Frontal cortex (tissue), 4 donors: ENCODE measurements around the gene AFMID. TPM values are rescaled to one million over a fixed set of nuclear protein-coding genes. Genes with fewer than 3 reads are reported as not detected.
"Not testable (repeated sequence)": the region's sequence is repeated elsewhere in the genome, so short reads cannot be mapped to it uniquely, and the experiment has no call there.

Experiments
- DNase-seq, 2 donors: peaks; one replicate each; pipeline ENCODE4 v3.0.0; 2012; ENCODE audit warnings: low spot score in 2 of 2
- FAIRE-seq: peaks from 2 replicates; lab custom pipeline; 2012; peaks lifted over from hg19 to GRCh38; lab: Jason Lieb, UNC
- total RNA-seq: library from RNA; depleted of rRNA; stranded (reverse); fragments of >200 nt; gene quantifications from one replicate; pipeline ENCODE4 v1.2.3, GENCODE V29; 2014
- donor health status: control.
- donor health status: control.
- donor health status: control.

The AFMID gene
- total RNA-seq, 1 donor from 2014 or later, result 33.4 TPM

DNA sequence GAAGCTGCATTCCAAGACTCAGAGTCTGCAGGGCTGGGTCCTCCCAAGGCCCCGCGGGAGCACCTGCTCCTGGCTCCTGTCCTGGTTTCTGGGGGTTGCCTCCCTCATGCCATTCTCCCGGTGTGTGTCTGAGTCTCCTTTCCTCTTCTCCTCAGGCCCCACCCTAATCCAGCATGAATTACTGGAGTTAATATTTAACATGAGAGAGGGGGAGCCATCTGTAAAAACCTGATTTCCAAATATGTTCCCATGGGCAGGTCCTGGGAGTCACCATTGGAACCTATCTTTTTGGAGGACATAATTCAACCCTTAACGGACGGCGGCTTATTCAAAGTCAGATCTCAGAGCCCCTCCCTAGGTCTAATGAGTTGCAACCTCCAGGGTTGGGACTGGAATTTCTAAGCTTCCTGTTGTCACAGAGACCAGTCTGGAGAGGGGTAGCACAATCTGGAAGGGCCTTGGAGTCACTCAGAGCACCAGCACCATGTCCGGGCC lies 35.6 kb upstream of the AFMID start:
- FAIRE-seq (no peak), DNase-seq (no peak)

DNA sequence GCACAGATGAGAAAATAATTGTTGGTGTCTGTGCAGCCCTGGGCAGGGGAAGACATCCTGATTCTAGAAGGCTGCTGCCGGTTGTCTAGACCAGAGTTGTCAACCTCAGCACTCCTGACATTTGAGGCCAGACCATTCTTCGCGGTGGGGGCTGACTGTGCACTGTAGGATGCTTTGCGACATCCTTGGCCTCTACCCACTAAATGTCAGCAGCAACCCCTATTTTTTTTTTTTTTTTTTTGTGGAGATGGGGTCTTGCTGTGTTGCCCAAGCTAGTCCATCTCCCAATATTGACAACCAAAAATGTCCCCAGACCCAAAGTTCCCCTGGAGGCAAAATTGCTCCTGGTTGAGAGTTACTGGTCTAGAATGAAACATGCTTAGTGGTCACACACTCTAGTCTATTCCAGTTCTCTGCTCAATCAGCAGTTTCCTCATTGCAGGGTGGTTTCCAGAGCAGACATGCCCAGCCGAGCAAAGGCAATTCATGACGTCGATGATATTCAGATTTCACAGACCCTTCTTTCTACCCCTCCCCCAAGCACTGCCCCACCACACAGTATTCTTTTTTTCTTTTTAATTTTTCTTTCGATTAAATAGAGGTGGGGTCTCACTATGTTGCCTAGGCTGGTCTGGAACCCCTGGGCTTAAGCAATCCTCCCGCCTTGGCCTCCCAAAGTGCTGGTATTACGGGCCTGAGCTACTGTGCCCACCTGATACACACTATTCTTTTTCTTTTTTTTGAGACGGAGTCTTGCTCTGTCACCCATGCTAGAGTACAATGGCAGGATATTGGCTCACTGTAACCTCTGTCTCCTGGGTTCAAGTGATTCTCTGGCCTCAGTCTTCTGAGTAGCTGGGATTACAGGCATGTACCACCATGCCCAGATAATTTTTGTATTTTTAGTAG lies 32.0 kb upstream of the AFMID start:
- no peak for FAIRE-seq

DNA sequence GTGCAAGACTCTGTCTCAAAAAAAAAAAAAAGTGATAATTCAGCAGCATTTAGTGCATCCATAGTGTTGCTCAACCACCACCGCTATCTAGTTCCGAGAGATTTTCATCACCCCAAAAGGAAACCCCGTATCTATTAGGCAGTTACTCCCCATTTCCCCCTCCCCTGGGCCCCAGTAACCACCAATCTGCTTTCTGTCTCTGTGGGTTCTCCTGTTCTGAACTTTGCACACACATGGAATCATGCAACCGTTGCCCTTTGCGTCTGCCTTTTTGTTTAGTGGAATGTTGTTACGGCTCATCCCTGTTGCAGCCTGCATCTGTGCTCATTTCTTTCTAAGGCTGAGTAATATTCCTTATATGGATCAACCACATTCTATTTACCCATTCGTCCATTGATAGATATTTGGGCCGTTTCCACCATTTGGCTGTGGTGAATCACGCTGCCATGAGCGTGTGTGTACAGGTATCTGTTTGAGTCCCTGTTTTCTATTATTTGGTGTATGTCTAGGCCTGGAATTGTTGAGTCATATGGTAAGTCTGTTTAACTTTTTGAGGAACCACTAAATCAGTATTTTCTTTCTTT lies 27.5 kb upstream of the AFMID start:
- no peak for DNase-seq
- FAIRE-seq, result no peak

More for the DNA sequence above, 32.0 kb upstream of the AFMID start:
- no peak for DNase-seq

DNA sequence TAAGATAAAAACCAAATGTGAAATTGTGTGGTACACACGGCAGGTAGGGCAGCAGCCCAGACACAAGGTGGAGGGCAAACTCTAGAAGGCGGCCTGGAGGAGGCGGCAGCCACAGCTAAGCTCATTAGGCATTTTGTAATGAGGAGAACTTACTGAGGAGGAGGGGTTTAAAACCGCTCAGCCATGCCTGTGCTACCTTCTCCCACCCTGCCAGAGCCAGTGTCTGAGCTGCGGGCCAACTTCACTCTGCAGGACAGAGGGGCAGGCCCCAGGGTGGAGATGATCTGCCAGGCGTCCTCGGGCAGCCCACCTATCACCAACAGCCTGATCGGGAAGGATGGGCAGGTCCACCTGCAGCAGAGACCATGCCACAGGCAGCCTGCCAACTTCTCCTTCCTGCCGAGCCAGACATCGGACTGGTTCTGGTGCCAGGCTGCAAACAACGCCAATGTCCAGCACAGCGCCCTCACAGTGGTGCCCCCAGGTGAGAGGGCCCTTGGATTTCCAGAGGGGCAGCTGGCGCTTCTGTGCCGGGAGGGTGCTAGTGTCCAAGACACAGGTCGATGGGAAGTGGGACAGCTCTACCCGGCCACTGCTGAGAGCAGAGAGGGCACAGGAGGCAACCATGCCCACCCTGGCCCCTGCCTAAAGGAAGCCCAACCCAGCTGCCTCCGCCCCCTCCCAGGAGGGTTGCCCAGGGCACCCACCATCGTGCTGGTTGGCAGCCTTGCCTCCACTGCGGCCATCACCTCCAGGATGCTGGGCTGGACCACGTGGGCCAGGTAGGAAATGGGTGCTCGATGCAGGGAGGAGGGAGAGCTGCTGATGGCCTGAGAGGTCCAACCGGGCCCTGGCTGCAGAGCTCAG lies 23.0 kb upstream of the AFMID start:
- FAIRE-seq, result no peak
- no peak for DNase-seq

DNA sequence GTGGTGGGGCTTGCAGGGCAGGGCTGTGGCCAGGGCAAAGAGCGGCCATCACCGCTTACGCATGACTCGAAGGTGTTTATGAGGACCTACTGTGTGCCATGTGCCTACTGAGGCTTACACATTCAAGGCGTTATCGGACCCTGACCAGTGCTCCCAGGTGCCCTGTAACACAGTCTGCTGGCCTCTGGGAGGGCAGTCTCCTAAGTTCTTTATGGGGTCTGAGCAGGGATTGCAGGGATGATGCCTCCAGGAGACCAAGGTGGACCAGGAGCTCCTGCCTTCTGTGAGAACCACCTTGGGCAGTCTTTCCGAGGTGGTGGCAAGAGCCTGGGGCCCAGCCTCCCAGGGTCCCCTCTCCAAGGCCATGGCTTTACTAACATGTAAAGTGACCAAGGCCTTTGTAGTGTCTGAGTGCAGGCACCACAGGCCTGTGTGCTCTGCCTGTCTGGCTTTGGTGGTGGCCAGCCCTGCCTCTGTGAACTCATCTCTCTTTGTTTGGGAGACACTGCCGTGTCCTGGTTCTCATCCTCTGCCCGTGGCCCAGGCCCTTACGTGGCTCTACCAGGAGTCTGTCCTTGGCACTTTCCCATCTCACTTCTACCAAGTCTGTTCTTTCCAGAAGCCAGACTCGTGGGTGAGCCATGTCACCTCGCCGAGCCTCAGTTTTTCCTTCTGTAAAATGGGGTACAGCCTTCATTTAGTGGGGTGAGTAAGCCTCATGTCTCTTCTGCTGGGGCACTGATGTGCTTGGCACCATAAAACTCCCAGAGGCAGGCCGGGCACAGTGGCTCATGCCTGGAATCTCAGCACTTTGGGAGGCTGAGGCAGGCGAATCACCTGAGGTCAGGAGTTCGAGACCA lies 22.2 kb upstream of the AFMID start:
- FAIRE-seq (no peak), DNase-seq (no peak)

DNA sequence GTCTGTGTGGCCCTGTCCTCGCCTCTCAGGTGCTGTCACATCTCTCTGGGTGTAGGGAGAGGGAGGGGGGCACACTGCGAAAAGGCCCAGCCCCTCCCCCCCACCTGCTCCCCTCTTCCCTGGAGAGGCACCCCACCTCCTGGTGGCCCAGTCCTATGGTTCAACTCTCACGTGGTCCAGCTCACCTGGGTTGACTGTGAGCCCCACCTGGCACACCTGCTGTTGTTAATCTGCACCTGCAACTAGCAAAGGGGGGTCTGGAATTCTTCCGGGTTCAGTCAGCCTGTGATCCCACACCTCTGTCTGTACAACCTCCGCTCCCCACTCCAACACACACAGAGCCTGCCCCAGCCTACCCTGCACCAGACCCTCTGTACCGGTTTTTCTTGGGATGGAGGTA lies 20.7 kb upstream of the AFMID start:
- FAIRE-seq, result no peak
- no peak for DNase-seq

DNA sequence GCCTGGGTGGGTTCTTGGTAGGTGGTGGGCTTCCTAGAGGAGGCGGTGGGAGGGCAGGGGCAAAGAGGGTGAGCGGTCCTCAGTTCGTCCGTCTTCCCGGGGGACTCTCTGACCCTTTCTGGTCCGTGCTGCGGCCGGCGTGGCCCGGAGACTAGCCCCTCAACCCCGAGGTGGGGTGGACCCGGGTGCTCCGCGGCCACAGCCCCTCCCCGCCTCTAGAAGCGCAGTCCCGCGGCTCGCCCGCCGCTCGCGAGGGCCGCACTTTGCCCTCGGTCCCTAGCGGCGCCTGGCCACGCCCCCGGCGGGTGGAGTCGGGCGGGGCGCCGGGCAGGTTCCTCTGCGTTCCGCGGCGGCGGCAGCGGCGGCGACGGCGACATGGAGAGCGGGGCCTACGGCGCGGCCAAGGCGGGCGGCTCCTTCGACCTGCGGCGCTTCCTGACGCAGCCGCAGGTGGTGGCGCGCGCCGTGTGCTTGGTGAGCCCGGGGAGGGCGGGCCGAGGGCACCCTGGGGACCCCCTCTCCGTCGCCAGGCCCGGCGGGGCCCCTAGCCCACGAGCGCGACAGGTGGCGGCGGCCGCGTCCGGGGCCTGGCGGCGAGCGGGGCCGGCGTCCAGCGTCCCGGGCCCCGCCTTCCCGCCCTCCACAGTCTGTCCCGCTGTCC lies 18.8 kb upstream of the AFMID start, which contains the start of gene SYNGR2:
SYNGR2 (plus strand) TSS at position 340 of the 661 bp plus-strand sequence; CDS start at position 376, 36 bp downstream.
- no peak for FAIRE-seq
- DNase-seq, result peak; percentile 89 to 93

DNA sequence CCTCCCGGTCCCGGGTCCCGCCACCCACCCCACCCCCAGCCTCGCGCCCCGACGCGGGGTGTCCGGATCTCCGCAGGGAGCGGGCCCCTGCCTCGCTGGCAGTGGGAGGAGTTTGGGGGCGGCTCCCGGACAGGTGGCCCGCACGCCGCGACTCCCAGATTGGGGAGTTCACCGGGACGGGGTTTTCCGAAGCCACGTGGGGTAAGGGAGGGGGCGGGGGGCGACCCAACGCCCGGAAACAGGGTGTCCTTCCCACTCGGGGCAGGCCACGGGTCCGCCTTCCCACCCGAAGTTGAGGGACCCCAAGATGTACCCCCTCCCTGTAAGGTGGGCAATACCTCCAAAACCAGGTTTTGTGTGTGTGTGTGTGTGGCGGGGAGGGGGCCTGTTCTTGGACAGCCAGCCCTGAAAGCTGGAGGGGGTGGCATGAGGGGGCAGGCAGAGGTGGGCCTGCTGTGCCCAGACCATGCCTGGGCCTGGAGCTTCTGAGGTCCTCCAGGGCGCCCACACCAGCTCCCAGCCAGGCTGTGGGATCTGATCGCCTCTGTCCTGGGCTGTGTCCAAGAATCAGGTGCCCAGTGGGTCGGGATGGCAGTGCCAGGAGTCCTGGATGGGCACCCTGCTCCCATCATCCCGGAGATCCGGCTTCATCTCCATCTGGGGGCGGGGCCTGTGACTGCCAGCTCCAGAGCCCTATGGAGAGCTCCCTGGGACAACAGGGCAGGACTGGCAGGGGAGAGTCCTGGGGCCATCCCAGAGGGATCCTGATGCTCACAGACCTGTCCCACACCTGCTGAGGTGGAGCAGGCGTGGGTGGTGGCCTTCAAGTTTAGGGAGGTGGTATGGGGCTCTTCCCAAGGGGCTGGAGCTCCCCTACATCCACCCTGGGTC lies 18.0 kb upstream of the AFMID start:
- DNase-seq, result peak; percentile 72 to 76
- no peak for FAIRE-seq

DNA sequence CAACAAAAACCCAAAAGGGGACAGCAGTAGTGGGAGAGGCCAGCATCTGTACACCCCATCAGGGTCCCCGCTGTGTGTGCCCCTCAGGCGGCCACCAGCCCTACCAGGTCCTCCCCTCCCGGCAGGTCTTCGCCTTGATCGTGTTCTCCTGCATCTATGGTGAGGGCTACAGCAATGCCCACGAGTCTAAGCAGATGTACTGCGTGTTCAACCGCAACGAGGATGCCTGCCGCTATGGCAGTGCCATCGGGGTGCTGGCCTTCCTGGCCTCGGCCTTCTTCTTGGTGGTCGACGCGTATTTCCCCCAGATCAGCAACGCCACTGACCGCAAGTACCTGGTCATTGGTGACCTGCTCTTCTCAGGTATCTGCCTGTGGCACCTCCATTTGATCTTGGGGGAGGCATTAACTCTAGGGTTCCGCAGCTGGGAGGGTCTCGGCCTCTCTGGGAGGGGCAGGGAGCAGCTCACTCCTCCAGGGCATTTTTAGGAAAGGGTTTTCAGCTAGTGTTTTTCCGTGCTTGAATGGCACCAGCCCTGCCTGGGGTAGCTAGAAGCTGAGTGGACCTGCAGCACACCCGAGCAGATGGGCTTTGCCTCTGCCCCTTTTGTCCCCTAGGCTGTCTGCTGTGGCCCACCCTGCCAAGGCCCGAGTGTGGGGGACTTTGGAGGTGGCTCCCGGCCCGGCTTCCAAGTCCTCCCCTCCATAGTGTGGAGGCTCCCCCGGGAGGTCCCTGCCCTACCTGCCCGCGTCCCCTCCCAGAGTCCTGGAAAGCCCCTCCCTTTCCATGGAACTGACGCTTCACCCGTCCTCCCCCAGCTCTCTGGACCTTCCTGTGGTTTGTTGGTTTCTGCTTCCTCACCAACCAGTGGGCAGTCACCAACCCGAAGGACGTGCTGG lies 16.2 kb upstream of the AFMID start:
- FAIRE-seq (no peak), DNase-seq (no peak)

DNA sequence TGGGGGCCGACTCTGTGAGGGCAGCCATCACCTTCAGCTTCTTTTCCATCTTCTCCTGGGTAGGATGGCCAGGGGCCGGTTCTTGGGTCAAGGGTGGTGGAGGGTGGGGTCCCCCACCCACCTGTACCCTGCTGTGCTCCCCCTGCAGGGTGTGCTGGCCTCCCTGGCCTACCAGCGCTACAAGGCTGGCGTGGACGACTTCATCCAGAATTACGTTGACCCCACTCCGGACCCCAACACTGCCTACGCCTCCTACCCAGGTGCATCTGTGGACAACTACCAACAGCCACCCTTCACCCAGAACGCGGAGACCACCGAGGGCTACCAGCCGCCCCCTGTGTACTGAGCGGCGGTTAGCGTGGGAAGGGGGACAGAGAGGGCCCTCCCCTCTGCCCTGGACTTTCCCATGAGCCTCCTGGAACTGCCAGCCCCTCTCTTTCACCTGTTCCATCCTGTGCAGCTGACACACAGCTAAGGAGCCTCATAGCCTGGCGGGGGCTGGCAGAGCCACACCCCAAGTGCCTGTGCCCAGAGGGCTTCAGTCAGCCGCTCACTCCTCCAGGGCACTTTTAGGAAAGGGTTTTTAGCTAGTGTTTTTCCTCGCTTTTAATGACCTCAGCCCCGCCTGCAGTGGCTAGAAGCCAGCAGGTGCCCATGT lies 15.4 kb upstream of the AFMID start:
- DNase-seq, FAIRE-seq: not testable (repeated sequence)

DNA sequence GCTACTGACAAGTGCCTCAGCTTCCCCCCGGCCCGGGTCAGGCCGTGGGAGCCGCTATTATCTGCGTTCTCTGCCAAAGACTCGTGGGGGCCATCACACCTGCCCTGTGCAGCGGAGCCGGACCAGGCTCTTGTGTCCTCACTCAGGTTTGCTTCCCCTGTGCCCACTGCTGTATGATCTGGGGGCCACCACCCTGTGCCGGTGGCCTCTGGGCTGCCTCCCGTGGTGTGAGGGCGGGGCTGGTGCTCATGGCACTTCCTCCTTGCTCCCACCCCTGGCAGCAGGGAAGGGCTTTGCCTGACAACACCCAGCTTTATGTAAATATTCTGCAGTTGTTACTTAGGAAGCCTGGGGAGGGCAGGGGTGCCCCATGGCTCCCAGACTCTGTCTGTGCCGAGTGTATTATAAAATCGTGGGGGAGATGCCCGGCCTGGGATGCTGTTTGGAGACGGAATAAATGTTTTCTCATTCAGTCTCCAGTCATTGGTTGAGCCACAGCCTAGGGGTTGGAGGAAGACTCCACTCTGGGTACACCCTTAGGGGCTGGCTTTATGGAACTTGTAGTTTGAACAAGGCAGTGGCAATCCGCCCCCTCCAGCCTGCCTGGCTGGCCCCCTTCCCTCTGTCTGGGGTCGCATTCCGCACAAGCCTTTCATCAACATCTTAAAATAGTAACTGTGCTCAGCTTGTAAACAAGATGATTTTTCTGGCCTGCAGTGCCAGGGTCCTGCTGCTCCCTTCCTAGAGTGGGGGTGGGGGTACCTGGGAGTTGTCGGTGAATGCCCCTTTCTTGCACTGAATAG lies 14.7 kb upstream of the AFMID start:
- no peak for FAIRE-seq
- no peak for DNase-seq

DNA sequence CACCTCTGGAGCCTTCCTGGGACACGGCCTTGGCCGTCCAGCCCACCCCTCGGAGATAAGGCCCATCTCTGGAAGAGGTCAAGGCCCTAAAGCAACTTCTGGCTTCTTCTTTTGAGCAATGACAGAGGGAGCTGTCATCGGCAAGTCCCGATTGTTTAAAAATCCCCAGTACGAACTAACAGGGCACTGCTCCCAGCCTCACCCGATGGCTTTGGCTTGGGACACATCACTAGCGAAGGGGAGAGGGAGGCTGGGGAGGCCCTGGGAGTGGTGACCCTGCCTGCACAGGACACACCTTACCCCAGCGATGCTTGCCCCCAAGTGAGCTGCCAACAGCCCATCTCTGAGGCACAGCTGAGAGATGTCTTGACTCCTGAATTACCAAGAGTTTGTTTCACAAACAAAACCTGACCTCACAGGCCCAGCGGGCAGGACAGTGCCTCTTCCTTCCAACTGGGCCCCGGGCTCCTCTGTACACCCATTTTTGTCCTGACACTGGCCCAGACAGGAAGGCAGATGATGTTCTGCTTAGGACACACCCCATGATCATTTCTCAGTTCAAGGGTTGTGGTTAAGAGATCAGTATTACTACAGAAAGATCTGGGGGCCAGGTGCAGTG lies 14.0 kb upstream of the AFMID start:
- FAIRE-seq, result no peak
- DNase-seq, result no peak

DNA sequence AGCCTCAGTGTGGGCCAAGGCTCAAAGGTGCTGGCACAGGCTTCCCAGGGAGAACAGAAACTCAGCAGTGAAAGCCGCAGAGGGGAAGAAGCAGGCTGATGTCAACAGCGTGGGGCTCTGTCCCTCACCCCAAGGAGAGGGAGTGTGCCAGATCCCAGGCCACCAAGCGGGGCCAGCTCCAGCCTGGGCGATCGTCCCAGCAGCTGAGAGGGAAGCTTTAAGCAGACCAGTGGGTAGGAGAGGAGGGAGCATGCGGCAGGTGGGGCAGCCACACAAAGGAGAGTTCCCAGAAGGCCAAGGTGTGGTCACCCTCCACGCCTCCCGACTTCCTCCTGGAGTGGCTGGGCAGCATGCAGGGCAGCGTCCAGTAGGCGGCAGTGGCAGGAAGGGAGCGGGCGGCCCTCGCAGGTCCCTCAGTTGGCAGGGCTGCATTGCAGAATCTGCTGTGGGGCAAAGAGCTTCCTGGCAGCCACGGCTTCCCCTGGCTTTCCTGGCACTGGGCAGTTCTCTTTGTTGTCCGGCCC lies 12.8 kb upstream of the AFMID start:
- DNase-seq (peak; percentile 76), FAIRE-seq (no peak)

DNA sequence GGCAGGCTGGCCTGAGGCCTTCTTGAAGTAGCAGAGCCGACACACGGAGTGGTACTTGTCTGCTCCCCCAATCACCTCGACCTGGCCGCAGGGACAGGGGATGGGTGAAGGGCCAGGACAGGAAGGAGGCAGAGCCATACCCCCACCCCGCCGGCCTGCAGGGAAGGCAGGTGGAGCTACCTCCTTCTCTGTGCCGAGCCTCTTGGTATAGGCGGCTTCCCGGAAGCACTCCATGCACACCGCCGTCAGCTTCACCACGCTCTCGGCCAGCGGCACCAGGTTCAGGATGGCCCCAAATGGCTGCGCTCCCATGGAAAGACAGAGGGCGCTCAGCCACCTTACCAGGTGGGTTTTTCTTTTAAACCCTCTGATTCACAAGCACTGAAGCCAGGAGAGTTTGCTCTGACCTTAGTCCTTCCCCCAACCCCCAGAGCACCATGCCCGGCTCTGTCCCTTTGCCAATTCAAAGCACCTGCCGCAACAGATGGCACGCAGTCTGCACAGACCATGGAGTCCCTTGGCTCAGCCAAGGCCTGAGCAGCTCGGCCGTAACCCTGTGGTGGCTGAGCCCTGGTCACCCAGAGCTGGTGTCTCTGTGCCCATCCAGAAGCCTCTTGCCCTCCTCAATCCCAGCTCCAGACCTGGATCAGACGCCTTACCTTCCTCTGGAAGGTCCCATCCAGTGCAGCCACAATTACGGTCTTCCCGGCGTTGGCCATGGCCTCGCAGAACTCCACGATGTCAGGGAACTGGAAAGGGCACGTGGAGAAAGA lies 12.1 kb upstream of the AFMID start:
- FAIRE-seq, result no peak

More for the DNA sequence above, 12.1 kb upstream of the AFMID start:
- DNase-seq, result no peak
